PC-3 (cell line): ENCODE measurements around the gene ROBO2. TPM values are rescaled to one million over a fixed set of nuclear protein-coding genes. Genes with fewer than 3 reads are reported as not detected.
"Not testable (repeated sequence)": the region's sequence is repeated elsewhere in the genome, so short reads cannot be mapped to it uniquely, and the experiment has no call there.

ENCODE experiments used
- ATAC-seq: fragments of 200-7000 bp; cut with Tn5 transposase; 2 replicates; pipeline ENCODE4 v1.9.1; 2020; ENCODE audit warnings: mild to moderate bottlenecking, moderate library complexity
- BruUV-seq: library from RNA; stranded (reverse); fragments of 400-500 nt; replicated peaks from 2 replicates; lab custom pipeline; 2021; lab: Mats Ljungman, UMichigan
- CTCF ChIA-PET: fragments of 300-600 bp; sonication (Branson Sonifier 250); formaldehyde crosslinking; loops from one replicate; lab custom pipeline; 2022; ENCODE audit warnings: antibody characterized with exemption; lab: Charles Lee
- POLR2A ChIA-PET: fragments of 300-600 bp; sonication (Branson Sonifier 250); formaldehyde crosslinking; loops from one replicate; lab custom pipeline; 2022; ENCODE audit warnings: antibody characterized with exemption; ENCODE audit not compliant: unreplicated experiment; lab: Charles Lee
- DNase-seq: peaks from one replicate; pipeline ENCODE4 v3.0.0-alpha.2; 2015
- H2AFZ ChIP-seq: fragments of 300-600 bp; sonication (generic); 2 replicates; pipeline ENCODE4 v1.6.0; 2016; ENCODE audit warnings: antibody characterized with exemption, low read length
- H3F3A ChIP-seq: fragments of 300-600 bp; sonication (generic); one replicate; pipeline ENCODE4 v1.6.0; 2017; ENCODE audit warnings: antibody characterized with exemption, low read length, control low read depth, mild to moderate bottlenecking; ENCODE audit not compliant: unreplicated experiment
- H3K27ac ChIP-seq: fragments of 300-600 bp; sonication (generic); 2 replicates; pipeline ENCODE4 v1.5.1; 2016; ENCODE audit warnings: mild to moderate bottlenecking, low read length
- H3K27me3 ChIP-seq: fragments of 300-600 bp; sonication (generic); 2 replicates; pipeline ENCODE4 v1.6.1; 2016; ENCODE audit warnings: low read length, mixed read lengths
- H3K36me3 ChIP-seq: fragments of 300-600 bp; sonication (generic); 2 replicates; pipeline ENCODE4 v1.6.1; 2016; ENCODE audit warnings: low read depth, mixed run types, low read length, mixed read lengths
- H3K4me1 ChIP-seq: fragments of 300-600 bp; sonication (generic); 2 replicates; pipeline ENCODE4 v1.5.1; 2016; ENCODE audit warnings: low read length; ENCODE audit not compliant: insufficient read depth
- H3K4me2 ChIP-seq: fragments of 300-600 bp; sonication (generic); 2 replicates; pipeline ENCODE4 v1.6.0; 2016; ENCODE audit warnings: low read length
- H3K4me3 ChIP-seq: fragments of 300-600 bp; sonication (generic); 2 replicates; pipeline ENCODE4 v1.5.1; 2016; ENCODE audit warnings: mild to moderate bottlenecking, low read length, mixed read lengths
- H3K79me2 ChIP-seq: fragments of 300-600 bp; sonication (generic); 2 replicates; pipeline ENCODE4 v1.6.1; 2017; ENCODE audit warnings: low read length, mixed read lengths
- H3K9ac ChIP-seq: fragments of 300-600 bp; sonication (generic); 2 replicates; pipeline ENCODE4 v1.6.0; 2016; ENCODE audit warnings: mild to moderate bottlenecking, low read length
- H3K9me2 ChIP-seq: fragments of 300-600 bp; sonication (generic); replicated peaks from 2 replicates; pipeline ENCODE4 v1.6.1; 2016; ENCODE audit warnings: mixed run types, low read length, mixed read lengths
- H3K9me3 ChIP-seq: fragments of 300-600 bp; sonication (generic); 2 replicates; pipeline ENCODE4 v1.6.1; 2016; ENCODE audit warnings: low read length, mixed read lengths
- H4K20me1 ChIP-seq: fragments of 300-600 bp; sonication (generic); 2 replicates; pipeline ENCODE4 v1.6.1; 2016; ENCODE audit warnings: low read length, mixed read lengths
- EZH2 ChIP-seq: fragments of 300-600 bp; sonication (generic); IDR thresholded peaks from one replicate; pipeline ENCODE4 v1.6.1; 2017; ENCODE audit warnings: antibody characterized with exemption, mild to moderate bottlenecking, low read length; ENCODE audit not compliant: unreplicated experiment
- EZH2phosphoT487 ChIP-seq: fragments of 300-600 bp; sonication (generic); IDR thresholded peaks from 2 replicates; pipeline ENCODE4 v1.6.1; 2018; ENCODE audit warnings: mild to moderate bottlenecking, antibody characterized with exemption, low read length, borderline replicate concordance
- intact Hi-C: fragments of 100-400 bp; cut with micrococcal nuclease; formaldehyde crosslinking; loops from 2 replicates; pipeline ENCODE4 v1.9.0; 2023
- total RNA-seq: library from RNA; depleted of rRNA; stranded (reverse); fragments of >200 nt; gene quantifications from 2 replicates; pipeline ENCODE4 v1.2.3, GENCODE V29; 2014
- TF ChIP-seq, protein P1 (sequence below): fragments of 300-600 bp; sonication (generic); conservative IDR thresholded peaks from 2 replicates; pipeline ENCODE4 v1.5.1; 2017; ENCODE audit warnings: antibody characterized with exemption, low read depth, mild to moderate bottlenecking, low read length

ROBO2 gene
- total RNA-seq, 1 experiment from 2014 or later = not detected

DNA sequence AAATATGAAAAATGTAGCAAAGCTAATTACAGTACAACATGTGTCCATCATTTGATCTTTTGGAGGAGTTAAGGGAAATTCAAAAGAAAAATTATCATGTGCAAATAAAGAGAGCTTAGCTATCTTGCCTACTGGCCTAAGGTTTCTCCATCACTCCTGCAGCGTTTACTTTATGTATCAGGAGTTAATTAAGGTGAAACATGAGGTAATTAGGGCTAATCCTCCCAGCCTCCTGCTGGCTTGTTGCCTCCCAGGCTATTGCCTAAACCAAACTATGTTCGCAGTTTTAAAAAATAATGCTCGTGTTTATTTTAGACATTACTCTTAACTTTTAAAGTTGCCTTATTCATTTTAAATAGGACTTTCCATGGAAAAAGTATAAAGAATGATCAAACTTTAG lies 367.5 kb downstream of the ROBO2 start:
- no peak overlapping the region for H2AFZ ChIP-seq
- CTCF ChIA-PET = no interaction called here
- DNase-seq (no peak), ATAC-seq (no peak)
- no peaks in the 10 kb centered on the region for H3K27me3 ChIP-seq
- H3K9me3 ChIP-seq = no peaks in the 10 kb centered on the region
- no peaks in the 10 kb centered on the region for H4K20me1 ChIP-seq
- H3K27ac ChIP-seq = no peak overlapping the region
- POLR2A ChIA-PET = no interaction called here
- BruUV-seq = no TSS peak
- H3K36me3 ChIP-seq = no peaks in the 10 kb centered on the region
- no peaks in the 10 kb centered on the region for H3K9me2 ChIP-seq
- H3K4me2 ChIP-seq = no peak overlapping the region
- no peak overlapping the region for H3K4me3 ChIP-seq
- H3K4me1 ChIP-seq = peaks cover 10% of the 10 kb centered on the region
- no peak overlapping the region for H3K9ac ChIP-seq
- H3F3A ChIP-seq = no peaks in the 10 kb centered on the region
- intact Hi-C loops = no loop called here
- TF ChIP-seq EZH2 (no peak), EZH2phosphoT487 (no peak)
- TF ChIP-seq, protein P1, sequence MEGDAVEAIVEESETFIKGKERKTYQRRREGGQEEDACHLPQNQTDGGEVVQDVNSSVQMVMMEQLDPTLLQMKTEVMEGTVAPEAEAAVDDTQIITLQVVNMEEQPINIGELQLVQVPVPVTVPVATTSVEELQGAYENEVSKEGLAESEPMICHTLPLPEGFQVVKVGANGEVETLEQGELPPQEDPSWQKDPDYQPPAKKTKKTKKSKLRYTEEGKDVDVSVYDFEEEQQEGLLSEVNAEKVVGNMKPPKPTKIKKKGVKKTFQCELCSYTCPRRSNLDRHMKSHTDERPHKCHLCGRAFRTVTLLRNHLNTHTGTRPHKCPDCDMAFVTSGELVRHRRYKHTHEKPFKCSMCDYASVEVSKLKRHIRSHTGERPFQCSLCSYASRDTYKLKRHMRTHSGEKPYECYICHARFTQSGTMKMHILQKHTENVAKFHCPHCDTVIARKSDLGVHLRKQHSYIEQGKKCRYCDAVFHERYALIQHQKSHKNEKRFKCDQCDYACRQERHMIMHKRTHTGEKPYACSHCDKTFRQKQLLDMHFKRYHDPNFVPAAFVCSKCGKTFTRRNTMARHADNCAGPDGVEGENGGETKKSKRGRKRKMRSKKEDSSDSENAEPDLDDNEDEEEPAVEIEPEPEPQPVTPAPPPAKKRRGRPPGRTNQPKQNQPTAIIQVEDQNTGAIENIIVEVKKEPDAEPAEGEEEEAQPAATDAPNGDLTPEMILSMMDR = no peak
- no peaks in the 10 kb centered on the region for H3K79me2 ChIP-seq

DNA sequence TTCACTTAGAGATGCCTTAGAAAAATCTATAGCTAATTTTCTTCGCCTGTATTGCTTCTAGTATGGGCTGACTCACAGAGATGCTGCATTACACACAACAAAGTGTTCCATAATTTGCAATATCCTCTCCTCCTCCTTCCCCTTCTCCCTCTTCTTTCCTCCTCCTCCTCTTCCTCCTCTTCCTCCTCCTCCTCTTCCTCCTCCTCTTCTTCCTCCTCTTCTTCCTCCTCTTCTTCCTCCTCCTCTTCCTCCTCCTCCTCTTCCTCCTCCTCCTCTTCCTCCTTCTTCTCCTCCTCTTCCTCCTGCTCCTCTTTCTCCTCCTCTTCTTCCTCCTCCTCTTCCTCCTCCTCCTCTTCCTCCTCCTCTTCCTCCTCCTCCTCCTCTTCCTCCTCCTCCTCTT lies 370.4 kb downstream of the ROBO2 start:
- ATAC-seq, CTCF ChIA-PET, H3K9me3 ChIP-seq: not testable (repeated sequence)

DNA sequence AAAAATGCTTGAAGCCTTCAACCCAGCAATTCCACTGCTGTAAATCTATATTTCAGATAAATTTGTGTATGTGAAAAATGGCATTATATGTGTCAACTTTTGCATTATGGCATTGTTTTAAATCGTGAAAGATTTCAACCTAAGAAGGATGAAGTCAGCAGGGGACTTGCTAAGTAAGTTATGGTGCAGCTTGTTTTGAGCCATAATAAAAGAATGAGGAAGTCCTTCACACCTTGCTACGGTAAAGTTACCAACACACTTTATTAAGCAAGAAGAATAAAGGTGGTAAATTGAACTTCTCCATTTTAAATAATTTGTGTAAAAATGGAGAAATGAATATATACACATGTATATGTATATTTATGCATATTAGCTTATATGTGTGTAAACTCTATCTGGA lies 371.4 kb downstream of the ROBO2 start:
- Histone ChIP-seq H3K4me3 (no peak overlapping the region), H3K9me2 (no peaks in the 10 kb centered on the region), H3F3A (no peaks in the 10 kb centered on the region), H3K4me1 (peaks cover 12% of the 10 kb centered on the region), H3K27me3 (no peaks in the 10 kb centered on the region), H3K9ac (no peak overlapping the region), H2AFZ (no peak overlapping the region), H3K79me2 (no peaks in the 10 kb centered on the region), H3K4me2 (no peak overlapping the region), H3K36me3 (no peaks in the 10 kb centered on the region), H4K20me1 (no peaks in the 10 kb centered on the region), H3K27ac (no peak overlapping the region), H3K9me3 (no peaks in the 10 kb centered on the region)
- no peak for DNase-seq
- CTCF ChIA-PET = no interaction called here
- BruUV-seq = no TSS peak
- no peak for TF ChIP-seq EZH2
- TF ChIP-seq, protein P1 = no peak
- no peak for TF ChIP-seq EZH2phosphoT487
- no peak for ATAC-seq
- intact Hi-C loops = no loop called here
- POLR2A ChIA-PET = no interaction called here

More for the DNA sequence above, 370.4 kb downstream of the ROBO2 start:
- H3K79me2 ChIP-seq, H2AFZ ChIP-seq, H3K36me3 ChIP-seq, intact Hi-C loops, H3K9me2 ChIP-seq, H3K4me3 ChIP-seq, DNase-seq, H3K9ac ChIP-seq, H3F3A ChIP-seq, H3K27me3 ChIP-seq, POLR2A ChIA-PET, H4K20me1 ChIP-seq, H3K4me2 ChIP-seq, BruUV-seq, H3K27ac ChIP-seq: not testable (repeated sequence)
- H3K4me1 ChIP-seq = peaks cover 12% of the 10 kb centered on the region
